ENCODE measurements around the gene PTPRH.
A peak's percentile ranks its signal among the peaks of the same experiment; 100 is the strongest.

Gene PTPRH

DNA sequence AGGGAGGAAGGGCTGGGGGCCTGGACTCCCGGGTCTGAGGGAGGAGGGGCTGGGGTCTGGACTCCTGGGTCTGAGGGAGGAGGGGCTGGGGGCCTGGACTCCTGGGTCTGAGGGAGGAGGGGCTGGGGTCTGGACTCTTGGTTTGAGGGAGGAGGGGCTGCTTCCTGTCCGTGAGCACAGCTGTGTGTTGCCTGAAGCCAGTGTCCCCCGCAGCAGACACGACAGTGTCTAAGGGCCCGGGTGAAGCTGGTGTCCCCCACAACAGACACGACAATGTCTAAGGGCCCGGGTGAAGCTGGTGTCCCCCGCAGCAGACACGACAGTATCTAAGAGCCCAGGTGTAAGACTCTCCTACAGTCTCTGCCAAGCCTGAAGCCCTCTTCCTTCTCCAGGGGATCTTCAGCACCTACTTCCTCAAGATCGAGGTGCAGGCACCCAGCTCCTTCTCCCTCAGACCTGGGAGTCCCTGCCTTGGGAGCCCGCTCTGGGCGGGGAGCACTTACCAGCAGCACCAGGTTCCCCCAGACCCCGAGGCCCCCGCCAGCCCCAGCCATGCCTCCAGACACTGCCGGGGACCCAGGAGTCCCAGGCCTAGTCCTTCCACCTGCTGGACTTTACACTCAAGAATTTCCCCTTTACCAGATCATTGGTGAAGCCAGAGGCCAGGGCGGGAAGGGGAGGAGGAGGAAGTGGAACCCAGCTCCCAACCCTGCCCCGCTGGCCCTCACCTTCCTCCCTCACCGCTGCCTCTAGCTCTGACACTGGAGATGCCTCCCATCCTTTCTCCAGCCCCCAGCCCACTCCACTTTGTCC, at the start of gene PTPRH:
PTPRH (minus strand) TSS at position 622 of the 813 bp plus-strand sequence; CDS start at position 554, 68 bp downstream.
- Histone ChIP-seq H3K4me3 (ENCODE audit: severe bottlenecking) (no peak within 1 kb of the TSS), H3K27me3 (ENCODE audit: insufficient read depth, poor library complexity, severe bottlenecking) (no peaks in the 10 kb centered on the region), H3K4me1 (ENCODE audit: insufficient read depth, poor library complexity, severe bottlenecking) (peaks cover 21% of the 10 kb centered on the region), H3K27ac (ENCODE audit: poor library complexity, severe bottlenecking) (peak within 1 kb of the TSS; percentile 61), H3K36me3 (ENCODE audit: low read depth) (no peaks in the 10 kb centered on the region), H3K9me3 (ENCODE audit: severe bottlenecking) (peaks cover 3% of the 10 kb centered on the region)
- DNase-seq (ENCODE audit: low spot score) (no peak), ATAC-seq (ENCODE audit: low read depth) (no peak)
- TF ChIP-seq CTCF (IDR thresholded peaks at IDR 0.05; ENCODE audit: poor library complexity, severe bottlenecking) = no peak

DNA sequence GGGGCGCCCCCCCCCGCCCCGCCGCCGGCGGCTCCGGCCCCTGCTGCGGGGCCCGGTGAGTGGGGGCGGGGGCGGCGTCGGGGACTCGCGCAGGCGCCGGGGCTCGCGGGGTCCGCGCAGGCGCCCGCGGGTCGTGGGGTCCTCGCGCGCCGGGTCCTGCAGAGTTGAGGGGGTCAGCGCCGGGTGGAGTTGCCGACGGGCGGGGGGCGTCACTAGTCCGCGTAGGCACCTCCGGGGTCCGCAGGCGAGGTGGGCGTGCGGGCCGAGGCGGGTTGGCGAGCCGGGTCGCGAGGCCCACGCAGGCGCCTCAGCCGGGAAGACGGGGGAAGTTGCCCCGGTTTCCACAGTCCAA, 49.2 kb upstream of the PTPRH start:
- Histone ChIP-seq H3K4me3 (ENCODE audit: severe bottlenecking) (peak overlapping the region; percentile 66), H3K27ac (ENCODE audit: poor library complexity, severe bottlenecking) (peak overlapping the region; percentile 88), H3K4me1 (ENCODE audit: insufficient read depth, poor library complexity, severe bottlenecking) (peaks cover 16% of the 10 kb centered on the region), H3K27me3 (ENCODE audit: insufficient read depth, poor library complexity, severe bottlenecking) (no peaks in the 10 kb centered on the region), H3K9me3 (ENCODE audit: severe bottlenecking) (no peaks in the 10 kb centered on the region), H3K36me3 (ENCODE audit: low read depth) (peaks cover 9% of the 10 kb centered on the region)
- no peak for TF ChIP-seq CTCF (IDR thresholded peaks at IDR 0.05; ENCODE audit: poor library complexity, severe bottlenecking)
- no peak for ATAC-seq (ENCODE audit: low read depth)
- DNase-seq (ENCODE audit: low spot score) = no peak

- ATAC-seq (ENCODE audit: low read depth) = no peak
- peak overlapping the region; percentile 88 for H3K27ac ChIP-seq (ENCODE audit: poor library complexity, severe bottlenecking)
- peak overlapping the region; percentile 66 for H3K4me3 ChIP-seq (ENCODE audit: severe bottlenecking)
These were observed 48.4 kb upstream of the PTPRH start for GRCh38 chr19:55257461-55258420.

GRCh38 chr19:55256562-55257460, 47.5 kb upstream of the PTPRH start:
- no peak for ATAC-seq (ENCODE audit: low read depth)
- Histone ChIP-seq H3K4me3 (ENCODE audit: severe bottlenecking) (peak overlapping the region; percentile 66), H3K36me3 (ENCODE audit: low read depth) (peaks cover 15% of the 10 kb centered on the region), H3K4me1 (ENCODE audit: insufficient read depth, poor library complexity, severe bottlenecking) (peaks cover 19% of the 10 kb centered on the region), H3K9me3 (ENCODE audit: severe bottlenecking) (no peaks in the 10 kb centered on the region), H3K27ac (ENCODE audit: poor library complexity, severe bottlenecking) (no peak overlapping the region), H3K27me3 (ENCODE audit: insufficient read depth, poor library complexity, severe bottlenecking) (no peaks in the 10 kb centered on the region)
- DNase-seq (ENCODE audit: low spot score) = no peak
- TF ChIP-seq CTCF (IDR thresholded peaks at IDR 0.05; ENCODE audit: poor library complexity, severe bottlenecking) = no peak

More at GRCh38 chr19:55257461-55258420, 48.4 kb upstream of the PTPRH start:
- no peak for TF ChIP-seq CTCF (IDR thresholded peaks at IDR 0.05; ENCODE audit: poor library complexity, severe bottlenecking)
- Histone ChIP-seq H3K9me3 (ENCODE audit: severe bottlenecking) (no peaks in the 10 kb centered on the region), H3K4me1 (ENCODE audit: insufficient read depth, poor library complexity, severe bottlenecking) (peaks cover 16% of the 10 kb centered on the region), H3K27me3 (ENCODE audit: insufficient read depth, poor library complexity, severe bottlenecking) (no peaks in the 10 kb centered on the region), H3K36me3 (ENCODE audit: low read depth) (peaks cover 12% of the 10 kb centered on the region)
- DNase-seq (ENCODE audit: low spot score) = no peak

Data from RWPE2 (cell line).